ENCODE data around the gene ZNF804A. TPM values are rescaled to one million over a fixed set of nuclear protein-coding genes. Genes with fewer than 3 reads are reported as not detected.

Gene ZNF804A
- total RNA-seq, 4 donors from 2014 or later = 0.27 to 7.9 (median 1.4) TPM; not detected in 1

DNA sequence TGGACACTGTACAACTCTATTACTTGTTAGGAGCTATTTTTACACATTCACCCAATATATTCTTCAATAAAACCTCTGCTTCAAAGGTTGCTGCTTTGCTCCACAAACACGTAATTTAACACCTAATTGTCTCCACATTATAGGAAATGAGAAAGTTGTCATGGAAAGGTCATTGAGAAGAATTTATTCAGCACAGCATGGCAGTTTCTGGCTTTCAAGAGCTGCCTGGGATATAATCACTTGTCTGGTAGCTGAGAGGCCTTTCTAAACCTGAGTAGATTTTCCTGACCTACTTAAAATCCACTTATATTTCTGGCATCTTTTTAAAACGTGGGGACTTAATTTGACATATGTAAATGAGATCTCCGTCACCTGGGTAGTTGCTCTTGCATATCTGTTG lies 216.1 kb downstream of the ZNF804A start:
- TF ChIP-seq POLR2A (IDR thresholded peaks at IDR 0.05) = no peak
- TF ChIP-seq, protein P1, sequence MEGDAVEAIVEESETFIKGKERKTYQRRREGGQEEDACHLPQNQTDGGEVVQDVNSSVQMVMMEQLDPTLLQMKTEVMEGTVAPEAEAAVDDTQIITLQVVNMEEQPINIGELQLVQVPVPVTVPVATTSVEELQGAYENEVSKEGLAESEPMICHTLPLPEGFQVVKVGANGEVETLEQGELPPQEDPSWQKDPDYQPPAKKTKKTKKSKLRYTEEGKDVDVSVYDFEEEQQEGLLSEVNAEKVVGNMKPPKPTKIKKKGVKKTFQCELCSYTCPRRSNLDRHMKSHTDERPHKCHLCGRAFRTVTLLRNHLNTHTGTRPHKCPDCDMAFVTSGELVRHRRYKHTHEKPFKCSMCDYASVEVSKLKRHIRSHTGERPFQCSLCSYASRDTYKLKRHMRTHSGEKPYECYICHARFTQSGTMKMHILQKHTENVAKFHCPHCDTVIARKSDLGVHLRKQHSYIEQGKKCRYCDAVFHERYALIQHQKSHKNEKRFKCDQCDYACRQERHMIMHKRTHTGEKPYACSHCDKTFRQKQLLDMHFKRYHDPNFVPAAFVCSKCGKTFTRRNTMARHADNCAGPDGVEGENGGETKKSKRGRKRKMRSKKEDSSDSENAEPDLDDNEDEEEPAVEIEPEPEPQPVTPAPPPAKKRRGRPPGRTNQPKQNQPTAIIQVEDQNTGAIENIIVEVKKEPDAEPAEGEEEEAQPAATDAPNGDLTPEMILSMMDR (IDR thresholded peaks at IDR 0.05) = no peak
- Histone ChIP-seq H3K9me3 (no peaks in the 10 kb centered on the region), H3K27me3 (no peaks in the 10 kb centered on the region), H3K27ac (no peak overlapping the region), H3K4me3 (no peak overlapping the region), H3K36me3 (no peaks in the 10 kb centered on the region), H3K4me1 (no peaks in the 10 kb centered on the region)
- DNase-seq = no peak
- intact Hi-C loops (cut with DNase I; ENCODE audit: low total_unique reads) = no loop called here

DNA sequence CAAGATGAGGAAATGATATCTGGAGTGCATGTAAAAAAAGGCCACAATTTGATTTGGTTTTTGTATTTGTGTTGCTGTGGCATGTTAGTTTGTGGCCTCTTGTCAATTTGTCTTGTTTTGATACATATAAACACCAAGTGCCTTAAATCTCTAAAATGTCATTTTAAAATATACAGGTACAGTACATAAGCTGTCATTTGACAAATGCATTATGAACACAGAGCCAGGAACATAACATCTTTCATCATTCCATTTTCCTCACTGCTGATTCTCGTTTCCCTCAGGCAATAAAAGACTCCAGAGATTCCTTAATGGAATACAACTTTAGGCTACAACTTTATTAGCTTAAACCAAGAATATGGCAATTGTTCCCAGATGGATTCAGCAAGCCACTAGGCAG lies 217.5 kb downstream of the ZNF804A start:
- Histone ChIP-seq H3K4me1 (no peaks in the 10 kb centered on the region), H3K27ac (no peak overlapping the region), H3K4me3 (no peak overlapping the region), H3K9me3 (no peaks in the 10 kb centered on the region), H3K27me3 (no peaks in the 10 kb centered on the region), H3K36me3 (no peaks in the 10 kb centered on the region)
- no peak for DNase-seq
- TF ChIP-seq POLR2A (IDR thresholded peaks at IDR 0.05) = no peak
- TF ChIP-seq, protein P1 (IDR thresholded peaks at IDR 0.05) = no peak
- intact Hi-C loops (cut with DNase I; ENCODE audit: low total_unique reads) = no loop called here

DNA sequence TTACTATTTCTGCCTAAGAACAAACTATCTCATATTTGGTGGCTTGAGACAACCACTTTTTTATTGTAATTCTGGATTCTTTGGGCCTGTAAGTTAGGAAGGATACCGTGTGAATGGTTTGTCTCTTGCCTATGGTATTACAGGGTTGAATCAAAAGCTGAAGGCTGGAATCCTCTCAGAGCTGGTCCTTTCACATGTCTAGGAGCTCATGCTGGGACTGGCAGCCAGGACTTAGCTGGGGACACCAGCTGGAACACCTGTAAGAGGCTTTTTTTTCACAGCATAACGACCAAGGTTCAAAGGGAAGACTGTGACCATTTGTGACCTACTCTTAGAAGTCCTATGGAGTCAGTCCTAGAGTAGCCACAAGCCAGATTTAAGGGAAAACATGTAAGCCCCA lies 226.3 kb downstream of the ZNF804A start:
- no peaks in the 10 kb centered on the region for H3K4me1 ChIP-seq
- intact Hi-C loops (cut with DNase I; ENCODE audit: low total_unique reads) = no loop called here
- H3K9me3 ChIP-seq = no peaks in the 10 kb centered on the region
- no peaks in the 10 kb centered on the region for H3K27me3 ChIP-seq
- no peak overlapping the region for H3K27ac ChIP-seq
- DNase-seq = no peak
- no peak overlapping the region for H3K4me3 ChIP-seq
- H3K36me3 ChIP-seq = no peaks in the 10 kb centered on the region
- no peak for TF ChIP-seq POLR2A (IDR thresholded peaks at IDR 0.05)
- TF ChIP-seq, protein P1 (IDR thresholded peaks at IDR 0.05) = no peak

DNA sequence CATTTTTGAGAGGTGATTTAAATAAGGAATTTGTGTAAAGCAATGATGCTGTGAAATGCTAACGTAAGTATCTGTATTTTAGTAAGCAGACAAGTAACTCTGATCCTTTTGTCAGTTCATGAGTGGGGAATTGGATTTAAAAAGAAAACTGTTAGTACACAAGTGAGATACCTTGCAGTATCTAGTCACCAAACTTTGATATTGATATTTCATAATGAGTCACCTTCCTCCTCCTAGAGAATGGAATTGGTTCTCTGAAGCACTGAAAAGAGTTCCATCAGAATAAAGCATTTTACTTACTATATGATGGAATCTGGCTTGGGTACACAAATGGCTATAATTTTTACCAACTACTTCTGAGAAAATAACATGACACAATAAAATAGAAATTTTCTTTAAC lies 232.2 kb downstream of the ZNF804A start:
- H3K4me3 ChIP-seq = no peak overlapping the region
- intact Hi-C loops (cut with DNase I; ENCODE audit: low total_unique reads) = no loop called here
- H3K27ac ChIP-seq = no peak overlapping the region
- no peaks in the 10 kb centered on the region for H3K36me3 ChIP-seq
- H3K9me3 ChIP-seq = no peaks in the 10 kb centered on the region
- DNase-seq = no peak
- TF ChIP-seq POLR2A (IDR thresholded peaks at IDR 0.05) = no peak
- TF ChIP-seq, protein P1 (IDR thresholded peaks at IDR 0.05) = no peak
- H3K4me1 ChIP-seq = no peaks in the 10 kb centered on the region
- no peaks in the 10 kb centered on the region for H3K27me3 ChIP-seq

DNA sequence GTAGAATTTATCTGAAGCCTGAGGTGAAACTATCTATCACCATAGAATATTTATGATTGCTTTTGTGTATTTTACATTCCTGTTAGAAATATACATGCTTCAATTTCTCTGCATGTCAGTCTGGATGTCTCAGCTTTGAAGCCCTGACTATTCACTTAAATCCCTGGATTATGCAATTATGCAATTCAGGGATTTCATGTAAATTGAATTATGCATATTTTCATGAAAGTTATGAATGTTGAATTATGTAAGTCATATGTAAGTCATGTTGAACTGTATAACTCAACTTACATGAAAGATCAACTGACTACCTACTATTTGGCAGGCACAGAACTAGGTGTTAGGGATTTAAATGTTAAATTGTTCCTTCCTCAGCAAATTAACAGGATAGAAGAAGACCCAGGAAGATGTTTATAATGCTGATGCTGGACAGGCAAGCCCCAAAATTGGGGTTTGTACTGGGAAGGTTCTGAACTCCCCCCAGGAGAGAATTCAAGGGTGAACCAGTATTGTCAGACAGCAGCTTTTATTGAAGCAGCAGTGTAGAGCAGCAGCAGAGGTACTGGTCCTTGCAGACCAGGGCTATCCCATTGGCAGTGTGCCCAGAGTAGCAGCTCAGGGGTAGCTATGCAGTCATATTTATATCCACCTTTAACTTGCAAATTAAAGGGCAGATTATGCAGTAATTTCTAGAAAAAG lies 236.5 kb downstream of the ZNF804A start:
- intact Hi-C loops (cut with DNase I; ENCODE audit: low total_unique reads) = no loop called here
- no peaks in the 10 kb centered on the region for H3K9me3 ChIP-seq
- DNase-seq = no peak

More for the DNA sequence above, 236.5 kb downstream of the ZNF804A start:
- no peaks in the 10 kb centered on the region for H3K27me3 ChIP-seq
- H3K4me3 ChIP-seq = no peak overlapping the region
- TF ChIP-seq POLR2A (IDR thresholded peaks at IDR 0.05) = no peak
- TF ChIP-seq, protein P1 (IDR thresholded peaks at IDR 0.05) = no peak
- no peak overlapping the region for H3K27ac ChIP-seq
- no peaks in the 10 kb centered on the region for H3K36me3 ChIP-seq
- no peaks in the 10 kb centered on the region for H3K4me1 ChIP-seq

Measured in uterus (tissue), 4 donors.